Heart left ventricle (tissue), 16 donors: ENCODE measurements around the gene ZNF500. TPM values are rescaled to one million over a fixed set of nuclear protein-coding genes. Genes with fewer than 3 reads are reported as not detected.
A peak's percentile ranks its signal among the peaks of the same experiment; 100 is the strongest.

Source experiments
- ATAC-seq, 4 donors: fragments of 200-7000 bp; cut with Tn5 transposase; one replicate each; pipeline ENCODE4 v1.9.1; 2020 to 2022; ENCODE audit warnings: moderate library complexity in 4 of 4, mild to moderate bottlenecking in 3 of 4, moderate number of reproducible peaks in 1 of 4
- DNase-seq, 5 donors: peaks; one replicate each; pipeline ENCODE4 v3.0.0-alpha.2; 2020
- H3K27ac ChIP-seq, 12 donors: fragments of 200-600 bp; sonication (generic) in 4 of 12; one replicate each; pipeline versions ENCODE4 v1.5.0 to v1.8.0; 2016 to 2022; ENCODE audit warnings: mild to moderate bottlenecking in 2 of 12
- H3K27me3 ChIP-seq, 9 donors: fragments of 200-600 bp; sonication (generic) in 2 of 9; one replicate each; pipeline versions ENCODE4 v1.5.1 to v1.8.0; 2016 to 2022; ENCODE audit warnings: mild to moderate bottlenecking in 3 of 9
- H3K36me3 ChIP-seq, 9 donors: fragments of 200-600 bp; sonication (generic) in 2 of 9; one replicate each; pipeline versions ENCODE4 v1.5.0 to v1.8.0; 2018 to 2022; ENCODE audit warnings: mild to moderate bottlenecking in 2 of 9
- H3K4me1 ChIP-seq, 12 donors: fragments of 200-600 bp; sonication (generic) in 4 of 12; one replicate each; pipeline versions ENCODE4 v1.5.0 to v1.8.0; 2016 to 2022; ENCODE audit warnings: mild to moderate bottlenecking in 3 of 12
- H3K4me3 ChIP-seq, 12 donors: fragments of 200-600 bp; sonication (generic) in 4 of 12; one replicate each; pipeline versions ENCODE4 v1.5.0 to v1.8.0; 2017 to 2022; ENCODE audit warnings: mild to moderate bottlenecking in 9 of 12, moderate library complexity in 4 of 12
- H3K9me3 ChIP-seq, 12 donors: fragments of 200-600 bp; sonication (generic) in 4 of 12; one replicate each; pipeline versions ENCODE4 v1.5.0 to v1.8.0; 2016 to 2022; ENCODE audit warnings: mild to moderate bottlenecking in 1 of 12
- POLR2A ChIP-seq, 2 donors: fragments of 450-650 bp; IDR thresholded peaks; one replicate each; pipeline ENCODE4 v1.6.1; 2017; ENCODE audit warnings: antibody characterized with exemption in 2 of 2, mild to moderate bottlenecking in 2 of 2, moderate library complexity in 2 of 2
- WGBS, 4 donors: extraction: QIAGEN DNeasy Blood & Tissue Kit in 2 of 4; methylation state at CpG; one replicate each; pipeline versions ENCODE4 v1.1.5 to v1.1.7; 2013 to 2018; 5-methylcytosine and 5-hydroxymethylcytosine counted together
- intact Hi-C, 10 donors: fragments of 100-400 bp; cut with DNase I; formaldehyde crosslinking; loops; one replicate each; pipeline versions ENCODE4 v1.11.1 to v1.14.2; 2022
- polyA plus RNA-seq, 2 donors: library from polyadenylated mRNA; stranded (reverse); fragments of 200-250 nt; gene quantifications; one replicate each; pipeline ENCODE4 v1.2.3, GENCODE V29; 2013
- total RNA-seq, 9 donors: library from RNA; depleted of rRNA in 2 of 9; stranded (reverse); fragments of >200 nt in 2 of 9; fragmentation: NEBNext Ultra II Directional in 3 of 9; extraction: Animal tissue kit (Norgen Biotek cat#: 25700) in 3 of 9; gene quantifications; one replicate each; pipeline versions ENCODE4 v1.1.0 to v1.2.4, GENCODE V29; 2016 to 2023
- TF ChIP-seq, protein P1 (sequence below), 12 donors: fragments of 200-600 bp; sonication (generic) in 4 of 12; IDR thresholded peaks; one replicate each; pipeline versions ENCODE4 v1.5.0 to v1.8.0; 2018 to 2022; ENCODE audit warnings: antibody characterized with exemption in 12 of 12, mild to moderate bottlenecking in 5 of 12
- donor health status: ischemic (EF 13 %, LVEDD 7.1; RV severe dilation, severe dysfunction).
- donor health status: healthy with polysubstance abuse.
- donor health status: DM: no; HTN: yes; CAD: no.
- donor health status: DM: no; HTN: no; CAD: no.
- donor health status: ischemic (EF 25% LVEDD 6.9; RV normal size, moderate dysfunction).
- donor health status: ischemic (EF 25% LVEDD 5.7; RV mildly dilated, moderate dysfunction).
- donor health status: healthy.
- donor health status: DM: yes; HTN: yes; CAD: no.
- donor health status: ischemic (EF 35%, LVEDD 5.7; RV mildly dilated, moderate dysfunction).
- donor health status: nonischemic (EF 11% LVEDD 7.7; RV severe dilation, severe dysfunction).
- donor health status: DM: yes; HTN: yes; CAD: no.
- donor health status: PGD.
- donor health status: ischemic (EF 29% LVEDD 5.4; RV normal size, mild dysfunction).
- donor health status: nonischemic (EF 23%, LVEDD 6.1; RV moderate dilation, normal function).

The ZNF500 gene
- total and polyA plus RNA-seq, 11 donors: 4.8 to 11.6 (median 6.5) TPM

DNA sequence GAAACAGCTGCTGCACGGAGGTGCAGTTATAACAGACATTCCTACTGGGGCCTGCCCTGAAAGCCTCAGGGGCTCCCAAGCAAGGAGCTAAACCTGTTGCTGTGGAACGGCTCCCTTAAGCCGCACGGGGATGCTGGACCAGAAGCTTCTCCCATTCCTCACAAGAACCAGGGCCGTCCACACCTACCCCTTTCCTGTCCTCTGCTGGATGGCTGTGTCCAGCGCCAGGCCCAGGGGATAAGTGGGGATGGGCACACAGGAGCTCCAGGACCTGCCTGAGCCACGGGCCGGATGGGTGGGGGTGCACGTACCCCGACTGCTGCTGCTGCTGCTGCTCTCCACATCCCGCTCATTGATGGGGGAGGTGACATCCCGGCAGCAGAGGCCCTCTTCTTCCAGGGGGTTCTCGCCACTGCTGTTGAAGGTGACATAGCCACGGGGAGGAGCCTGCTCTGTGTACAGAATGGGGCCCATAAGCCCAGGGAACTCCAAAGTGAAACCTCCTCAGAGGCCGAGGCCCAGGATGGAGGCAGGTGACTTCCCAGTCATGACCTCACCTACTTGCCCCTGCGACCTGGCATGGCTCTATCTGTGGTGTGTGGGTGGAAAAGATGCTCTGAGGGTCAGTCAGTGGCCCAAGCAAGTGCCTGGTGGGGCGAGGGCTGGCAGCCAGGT, 65.0 kb downstream of the ZNF500 start:
- ATAC-seq (no peak), DNase-seq (peak in 1 of 5 donors; percentile 17)
- Histone ChIP-seq H3K27me3 (no peaks in the 10 kb centered on the region), H3K27ac (no peak overlapping the region), H3K9me3 (no peaks in the 10 kb centered on the region), H3K4me1 (peaks cover 0 to 8% (median 0%) of the 10 kb centered on the region in 12 donors), H3K36me3 (peaks cover 0 to 98% (median 77%) of the 10 kb centered on the region in 9 donors), H3K4me3 (no peak overlapping the region)
- WGBS, 4 donors: 88 to 92% (median 91%) methylated on average over 13 to 17 of the region's 17 CpGs
- TF ChIP-seq POLR2A (IDR thresholded peaks at IDR 0.05): no peak
- TF ChIP-seq, protein P1, sequence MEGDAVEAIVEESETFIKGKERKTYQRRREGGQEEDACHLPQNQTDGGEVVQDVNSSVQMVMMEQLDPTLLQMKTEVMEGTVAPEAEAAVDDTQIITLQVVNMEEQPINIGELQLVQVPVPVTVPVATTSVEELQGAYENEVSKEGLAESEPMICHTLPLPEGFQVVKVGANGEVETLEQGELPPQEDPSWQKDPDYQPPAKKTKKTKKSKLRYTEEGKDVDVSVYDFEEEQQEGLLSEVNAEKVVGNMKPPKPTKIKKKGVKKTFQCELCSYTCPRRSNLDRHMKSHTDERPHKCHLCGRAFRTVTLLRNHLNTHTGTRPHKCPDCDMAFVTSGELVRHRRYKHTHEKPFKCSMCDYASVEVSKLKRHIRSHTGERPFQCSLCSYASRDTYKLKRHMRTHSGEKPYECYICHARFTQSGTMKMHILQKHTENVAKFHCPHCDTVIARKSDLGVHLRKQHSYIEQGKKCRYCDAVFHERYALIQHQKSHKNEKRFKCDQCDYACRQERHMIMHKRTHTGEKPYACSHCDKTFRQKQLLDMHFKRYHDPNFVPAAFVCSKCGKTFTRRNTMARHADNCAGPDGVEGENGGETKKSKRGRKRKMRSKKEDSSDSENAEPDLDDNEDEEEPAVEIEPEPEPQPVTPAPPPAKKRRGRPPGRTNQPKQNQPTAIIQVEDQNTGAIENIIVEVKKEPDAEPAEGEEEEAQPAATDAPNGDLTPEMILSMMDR (IDR thresholded peaks at IDR 0.05): no peak
- intact Hi-C loops: no loop called here

DNA sequence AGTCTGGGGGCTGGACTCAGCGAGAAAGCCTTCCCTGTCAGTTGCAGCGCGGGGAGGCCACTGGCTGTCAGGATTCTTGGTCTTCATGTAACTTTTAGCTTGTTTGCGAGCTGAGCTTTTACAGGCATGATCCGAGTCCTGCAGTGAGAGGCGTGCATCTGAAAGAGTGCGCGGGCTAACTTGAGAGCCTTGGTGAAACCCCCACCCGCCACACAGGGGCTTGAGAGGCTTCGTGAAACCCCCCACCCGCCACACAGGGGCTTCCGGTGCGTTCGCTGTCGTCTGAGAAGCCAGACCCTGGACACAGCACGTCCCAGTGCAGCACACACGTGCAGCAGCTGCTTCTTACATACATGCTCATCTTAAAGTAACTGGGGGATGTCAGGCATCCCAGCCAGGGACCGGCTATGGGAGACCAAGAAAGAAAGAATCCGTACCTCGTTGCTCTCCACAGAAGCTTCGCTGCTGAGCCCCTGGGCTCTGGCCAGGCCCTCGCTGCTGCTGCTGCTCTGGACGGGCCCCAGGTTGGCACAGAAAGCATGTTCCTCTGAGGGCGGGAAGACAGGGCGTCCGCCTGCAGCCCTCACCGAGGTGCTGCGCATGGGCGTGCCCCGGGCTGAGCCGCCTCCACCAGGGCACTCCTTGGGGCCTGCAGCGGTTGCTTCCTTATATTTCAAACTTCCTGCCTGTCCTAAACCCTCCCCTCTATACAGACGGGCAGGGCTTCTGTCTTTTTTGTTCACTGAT, 65.8 kb downstream of the ZNF500 start:
- intact Hi-C loops: no loop called here
- 68 to 90% (median 81%) methylated on average over 28 to 33 of the region's 33 CpGs for WGBS, 4 donors
- no peak for TF ChIP-seq POLR2A (IDR thresholded peaks at IDR 0.05)
- TF ChIP-seq, protein P1 (IDR thresholded peaks at IDR 0.05): no peak
- peaks cover 0 to 98% (median 77%) of the 10 kb centered on the region in 9 donors for H3K36me3 ChIP-seq
- ATAC-seq (peak; percentile 68 to 89 (median 80)), DNase-seq (peak in 4 of 5 donors; percentile 22 to 76 (median 48))
- H3K4me1 ChIP-seq: peaks cover 0 to 16% (median 0%) of the 10 kb centered on the region in 12 donors
- H3K4me3 ChIP-seq: no peak overlapping the region
- H3K27ac ChIP-seq: no peak overlapping the region
- no peaks in the 10 kb centered on the region for H3K9me3 ChIP-seq
- H3K27me3 ChIP-seq: no peaks in the 10 kb centered on the region

DNA sequence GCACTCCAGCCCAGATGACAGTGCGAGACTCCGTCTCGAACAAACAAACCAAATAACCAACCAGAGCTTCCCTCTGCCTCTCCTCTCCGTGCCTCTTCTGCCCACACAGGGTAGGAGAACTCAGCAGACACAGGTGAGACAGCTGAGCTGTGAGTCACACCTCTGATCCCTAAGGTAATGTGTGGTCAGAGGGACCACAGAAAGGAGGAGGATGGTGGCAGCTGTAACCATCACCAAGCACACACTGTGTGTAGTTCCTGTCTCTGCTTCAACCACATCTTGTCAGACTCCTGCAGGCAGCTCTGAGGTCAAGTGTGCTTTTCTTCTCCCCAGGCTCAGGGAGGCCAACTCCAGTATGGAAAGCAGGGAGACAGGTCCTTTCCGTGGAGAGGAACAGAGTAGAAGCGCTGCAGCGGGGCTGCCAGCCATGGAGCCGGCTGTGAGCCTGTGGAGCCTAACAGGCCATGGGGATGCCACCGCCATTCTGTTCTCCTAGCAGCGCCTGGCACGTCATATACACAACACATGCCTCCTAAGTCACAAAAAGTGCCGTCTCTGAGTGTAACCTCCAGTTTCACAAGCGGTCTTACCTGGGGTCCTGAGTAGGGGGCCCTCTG, 66.5 kb downstream of the ZNF500 start:
- no peak overlapping the region for H3K27ac ChIP-seq
- peaks cover 0 to 23% (median 3%) of the 10 kb centered on the region in 12 donors for H3K4me1 ChIP-seq
- peaks cover 0 to 98% (median 82%) of the 10 kb centered on the region in 9 donors for H3K36me3 ChIP-seq
- H3K9me3 ChIP-seq: no peaks in the 10 kb centered on the region
- intact Hi-C loops: no loop called here
- ATAC-seq (no peak), DNase-seq (no peak)
- H3K27me3 ChIP-seq: no peaks in the 10 kb centered on the region
- H3K4me3 ChIP-seq: no peak overlapping the region
- TF ChIP-seq, protein P1 (IDR thresholded peaks at IDR 0.05): no peak
- TF ChIP-seq POLR2A (IDR thresholded peaks at IDR 0.05): no peak
- WGBS, 4 donors: 94 to 98% (median 96%) methylated on average over 10 to 13 of the region's 13 CpGs
